Tibial nerve (tissue), 4 donors: ENCODE data around the gene EMX1. TPM values are rescaled to one million over a fixed set of nuclear protein-coding genes. Genes with fewer than 3 reads are reported as not detected.

Experiments
- DNase-seq, 2 donors: peaks; one replicate each; pipeline ENCODE4 v3.0.0-alpha.2; 2019; ENCODE audit warnings: low spot score in 2 of 2
- H3K27ac ChIP-seq, 4 donors: fragments of 200-600 bp; sonication (generic) in 3 of 4; one replicate each; pipeline ENCODE4 v1.5.1; 2017 to 2019; ENCODE audit warnings: mild to moderate bottlenecking in 1 of 4
- H3K27me3 ChIP-seq, 2 donors: fragments of 200-600 bp; sonication (generic) in 1 of 2; one replicate each; pipeline versions ENCODE4 v1.5.1 to v1.6.0; 2017 to 2019
- H3K36me3 ChIP-seq, 3 donors: fragments of 200-600 bp; sonication (generic); one replicate each; pipeline ENCODE4 v1.5.1; 2018 to 2019
- H3K4me1 ChIP-seq, 4 donors: fragments of 200-600 bp; sonication (generic) in 3 of 4; one replicate each; pipeline ENCODE4 v1.5.1; 2017 to 2019
- H3K4me3 ChIP-seq, 4 donors: fragments of 200-600 bp; sonication (generic) in 3 of 4; one replicate each; pipeline ENCODE4 v1.5.1; 2017 to 2019; ENCODE audit warnings: mild to moderate bottlenecking in 1 of 4, moderate library complexity in 1 of 4
- H3K9me3 ChIP-seq, 4 donors: fragments of 200-600 bp; sonication (generic) in 3 of 4; one replicate each; pipeline ENCODE4 v1.5.1; 2017 to 2019
- EP300 ChIP-seq, 2 donors: sonication (generic); formaldehyde crosslinking; IDR thresholded peaks; one replicate each; pipeline ENCODE4 v1.6.1; 2017; ENCODE audit warnings: antibody characterized with exemption in 2 of 2, mild to moderate bottlenecking in 1 of 2
- POLR2A ChIP-seq, 2 donors: fragments of 450-650 bp; IDR thresholded peaks; one replicate each; pipeline ENCODE4 v1.6.1; 2017; ENCODE audit warnings: antibody characterized with exemption in 2 of 2, mild to moderate bottlenecking in 2 of 2, moderate library complexity in 2 of 2
- WGBS, 2 donors: methylation state at CpG; one replicate each; pipeline ENCODE4 v1.1.5; 2018; 5-methylcytosine and 5-hydroxymethylcytosine counted together
- total RNA-seq, 4 donors: library from RNA; depleted of rRNA; stranded (reverse); fragments of >200 nt; gene quantifications; one replicate each; pipeline ENCODE4 v1.1.0, GENCODE V29; 2016
- TF ChIP-seq, protein P1 (sequence below), 5 experiments: fragments of 200-600 bp in 3 of 5; fragments of 450-650 bp in 2 of 5; sonication (generic) in 3 of 5; IDR thresholded peaks; one replicate each; pipeline ENCODE4 v1.5.1; 2016 to 2019; ENCODE audit warnings: antibody characterized with exemption in 5 of 5, mild to moderate bottlenecking in 3 of 5, moderate library complexity in 2 of 5

EMX1 gene
- total RNA-seq, 4 donors from 2014 or later: not detected

DNA sequence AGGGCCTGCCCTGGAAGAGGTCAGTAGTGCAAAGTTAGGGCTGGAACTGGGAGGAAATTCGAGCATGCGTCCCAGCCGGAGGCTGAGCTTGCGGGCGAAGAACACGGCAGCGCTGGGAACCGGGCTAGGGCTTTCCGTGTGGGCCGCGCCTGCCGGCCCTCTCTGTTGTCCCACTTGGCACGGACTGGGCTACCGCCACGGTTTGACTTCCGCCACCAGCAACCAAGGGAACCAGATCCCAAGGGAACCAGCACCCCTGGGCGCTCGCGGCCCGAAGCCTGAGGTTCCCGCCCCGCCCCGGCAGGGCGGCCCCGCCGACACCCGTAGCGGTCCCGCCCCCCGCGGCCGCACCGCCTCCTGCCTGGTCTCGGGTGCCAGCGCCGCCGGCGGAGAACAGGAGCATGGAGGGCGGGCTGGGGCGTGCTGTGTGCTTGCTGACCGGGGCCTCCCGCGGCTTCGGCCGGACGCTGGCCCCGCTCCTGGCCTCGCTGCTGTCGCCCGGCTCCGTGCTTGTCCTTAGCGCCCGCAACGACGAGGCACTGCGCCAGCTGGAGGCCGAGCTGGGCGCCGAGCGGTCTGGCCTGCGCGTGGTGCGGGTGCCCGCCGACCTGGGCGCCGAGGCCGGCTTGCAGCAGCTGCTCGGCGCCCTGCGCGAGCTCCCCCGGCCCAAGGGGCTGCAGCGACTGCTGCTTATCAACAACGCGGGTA, 30.1 kb upstream of the EMX1 start, which contains the start of gene SPR:
TSS of gene SPR (plus strand) at position 377 of the 708 bp plus-strand sequence. CDS start at position 402, 25 bp downstream.
- Histone ChIP-seq H3K27ac (peak within 1 kb of the TSS; percentile 82 to 91 (median 86)), H3K36me3 (peaks cover 0 to 33% (median 0%) of the 10 kb centered on the region in 3 donors), H3K4me1 (peaks cover 0 to 27% (median 10%) of the 10 kb centered on the region in 4 donors), H3K27me3 (no peaks in the 10 kb centered on the region), H3K4me3 (peak within 1 kb of the TSS; percentile 50 to 82 (median 63)), H3K9me3 (no peaks in the 10 kb centered on the region)
- DNase-seq: peak; percentile 55 to 57
- TF ChIP-seq EP300 (IDR thresholded peaks at IDR 0.05) (no peak), POLR2A (IDR thresholded peaks at IDR 0.05) (peak in 1 of 2 donors; percentile 26)
- TF ChIP-seq, protein P1, sequence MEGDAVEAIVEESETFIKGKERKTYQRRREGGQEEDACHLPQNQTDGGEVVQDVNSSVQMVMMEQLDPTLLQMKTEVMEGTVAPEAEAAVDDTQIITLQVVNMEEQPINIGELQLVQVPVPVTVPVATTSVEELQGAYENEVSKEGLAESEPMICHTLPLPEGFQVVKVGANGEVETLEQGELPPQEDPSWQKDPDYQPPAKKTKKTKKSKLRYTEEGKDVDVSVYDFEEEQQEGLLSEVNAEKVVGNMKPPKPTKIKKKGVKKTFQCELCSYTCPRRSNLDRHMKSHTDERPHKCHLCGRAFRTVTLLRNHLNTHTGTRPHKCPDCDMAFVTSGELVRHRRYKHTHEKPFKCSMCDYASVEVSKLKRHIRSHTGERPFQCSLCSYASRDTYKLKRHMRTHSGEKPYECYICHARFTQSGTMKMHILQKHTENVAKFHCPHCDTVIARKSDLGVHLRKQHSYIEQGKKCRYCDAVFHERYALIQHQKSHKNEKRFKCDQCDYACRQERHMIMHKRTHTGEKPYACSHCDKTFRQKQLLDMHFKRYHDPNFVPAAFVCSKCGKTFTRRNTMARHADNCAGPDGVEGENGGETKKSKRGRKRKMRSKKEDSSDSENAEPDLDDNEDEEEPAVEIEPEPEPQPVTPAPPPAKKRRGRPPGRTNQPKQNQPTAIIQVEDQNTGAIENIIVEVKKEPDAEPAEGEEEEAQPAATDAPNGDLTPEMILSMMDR (IDR thresholded peaks at IDR 0.05): peak in 1 of 5 experiments; percentile 8
- WGBS, 2 donors: 0 to 3% methylated on average over 13 to 24 of the region's 76 CpGs

DNA sequence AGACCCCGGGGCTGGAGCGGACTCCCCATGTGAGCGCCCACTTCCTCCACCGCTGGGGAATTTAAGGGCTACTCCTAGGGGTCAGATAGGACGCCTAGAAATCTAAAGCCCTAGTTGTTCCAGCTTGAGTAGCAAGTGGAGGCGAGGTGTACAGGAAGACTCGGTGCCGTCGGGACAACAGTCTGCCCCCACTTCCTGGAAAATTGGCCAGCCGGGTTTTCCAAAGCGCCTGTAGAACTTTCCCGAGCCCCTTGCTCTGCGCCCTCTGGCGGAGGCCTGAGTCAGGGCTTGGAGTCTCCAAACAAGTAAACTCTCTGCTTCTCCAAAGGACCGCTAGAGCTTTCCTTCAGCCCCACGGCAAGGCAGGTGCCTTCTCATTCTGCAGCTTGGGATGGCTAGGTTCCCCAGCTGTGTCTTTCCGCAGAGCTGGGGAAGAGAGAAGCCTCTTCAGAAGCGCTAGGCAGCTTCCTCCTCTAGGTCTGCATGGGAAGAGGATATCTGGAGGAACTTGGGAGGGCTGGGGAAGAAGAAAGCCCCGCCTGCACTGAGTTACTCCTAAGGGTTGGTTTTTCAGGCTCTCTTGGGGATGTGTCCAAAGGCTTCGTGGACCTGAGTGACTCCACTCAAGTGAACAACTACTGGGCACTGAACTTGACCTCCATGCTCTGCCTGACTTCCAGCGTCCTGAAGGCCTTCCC, 29.4 kb upstream of the EMX1 start:
- peak; percentile 82 to 88 for DNase-seq
- Histone ChIP-seq H3K27me3 (no peaks in the 10 kb centered on the region), H3K4me3 (peak overlapping the region; percentile 50 to 82 (median 63)), H3K9me3 (no peaks in the 10 kb centered on the region), H3K4me1 (peaks cover 0 to 27% (median 10%) of the 10 kb centered on the region in 4 donors), H3K36me3 (peaks cover 0 to 35% (median 0%) of the 10 kb centered on the region in 3 donors), H3K27ac (peak overlapping the region; percentile 82 to 91 (median 86))
- TF ChIP-seq POLR2A (IDR thresholded peaks at IDR 0.05): no peak
- TF ChIP-seq, protein P1 (IDR thresholded peaks at IDR 0.05): peak; percentile 80 to 96 (median 89)
- peak; percentile 20 to 39 for TF ChIP-seq EP300 (IDR thresholded peaks at IDR 0.05)
- WGBS, 2 donors: 9 to 12% methylated on average over 14 to 15 of the region's 21 CpGs

DNA sequence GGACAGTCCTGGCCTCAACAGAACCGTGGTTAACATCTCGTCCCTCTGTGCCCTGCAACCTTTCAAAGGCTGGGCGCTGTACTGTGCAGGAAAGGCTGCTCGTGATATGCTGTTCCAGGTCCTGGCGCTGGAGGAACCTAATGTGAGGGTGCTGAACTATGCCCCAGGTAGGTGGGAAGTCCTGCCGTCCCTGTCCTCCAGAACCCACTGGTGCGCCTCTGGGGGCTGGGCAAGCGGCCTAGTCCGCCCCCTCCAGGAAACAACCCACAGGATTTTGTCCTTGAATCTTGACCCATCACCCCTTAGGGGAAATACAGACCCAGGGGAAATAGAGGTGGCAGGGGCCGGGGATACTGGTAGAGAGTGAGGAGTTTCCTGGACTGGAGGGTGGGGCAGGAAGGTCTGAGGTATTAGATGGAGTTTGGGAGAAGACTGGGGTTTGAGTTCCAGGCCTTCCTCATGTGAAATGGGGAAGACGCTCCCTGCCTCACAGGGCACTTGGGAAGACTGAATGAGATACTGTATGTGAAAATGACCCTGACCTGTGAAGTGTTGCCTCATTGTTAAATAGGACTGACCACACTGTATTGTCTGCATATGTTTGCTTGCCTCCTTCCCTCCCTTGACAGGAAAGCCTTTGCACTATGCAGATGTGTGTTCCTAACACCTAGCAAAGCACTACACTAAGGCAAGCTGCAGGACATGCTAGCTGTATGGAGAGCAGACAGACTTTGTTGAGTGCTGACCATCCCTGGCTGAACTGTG, 28.7 kb upstream of the EMX1 start:
- no peak for DNase-seq
- H3K36me3 ChIP-seq: peaks cover 0 to 35% (median 0%) of the 10 kb centered on the region in 3 donors
- peaks cover 0 to 27% (median 10%) of the 10 kb centered on the region in 4 donors for H3K4me1 ChIP-seq
- no peak for TF ChIP-seq EP300 (IDR thresholded peaks at IDR 0.05)
- TF ChIP-seq POLR2A (IDR thresholded peaks at IDR 0.05): no peak
- TF ChIP-seq, protein P1 (IDR thresholded peaks at IDR 0.05): no peak
- no peak overlapping the region for H3K27ac ChIP-seq
- H3K27me3 ChIP-seq: no peaks in the 10 kb centered on the region
- no peaks in the 10 kb centered on the region for H3K9me3 ChIP-seq
- 83 to 87% methylated on average over 11 of the region's 11 CpGs for WGBS, 2 donors
- peak overlapping the region in 2 of 4 donors; percentile 59 to 82 for H3K4me3 ChIP-seq

DNA sequence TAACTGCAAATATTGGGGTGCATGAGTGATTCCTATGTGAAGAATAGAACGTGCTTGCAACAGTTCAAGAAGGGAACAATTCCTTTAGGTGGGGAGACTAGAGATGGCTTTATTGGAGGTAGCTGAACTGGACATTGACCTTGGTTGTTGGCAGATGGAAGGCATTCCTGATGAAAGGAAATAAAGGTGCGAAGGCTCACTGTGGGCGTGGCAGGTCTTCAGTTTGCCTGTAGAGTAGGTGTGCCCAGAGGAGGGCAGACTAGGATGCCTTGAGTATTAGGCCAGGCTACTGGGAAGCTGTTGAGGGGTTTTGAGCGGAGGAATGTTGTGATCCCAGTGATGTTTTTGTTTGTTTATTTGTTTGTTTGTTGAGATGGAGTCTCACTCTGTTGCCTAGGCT, 27.3 kb upstream of the EMX1 start:
- DNase-seq: no peak
- H3K9me3 ChIP-seq: no peaks in the 10 kb centered on the region
- TF ChIP-seq EP300 (IDR thresholded peaks at IDR 0.05) (no peak), POLR2A (IDR thresholded peaks at IDR 0.05) (no peak)
- TF ChIP-seq, protein P1 (IDR thresholded peaks at IDR 0.05): no peak
- H3K27ac ChIP-seq: no peak overlapping the region
- H3K27me3 ChIP-seq: peaks cover 0 to 7% of the 10 kb centered on the region in 2 donors
- peaks cover 0 to 27% (median 10%) of the 10 kb centered on the region in 4 donors for H3K4me1 ChIP-seq
- WGBS, 2 donors: 92% methylated on average over 4 of the region's 4 CpGs
- H3K36me3 ChIP-seq: peaks cover 0 to 35% (median 0%) of the 10 kb centered on the region in 3 donors
- no peak overlapping the region for H3K4me3 ChIP-seq
